ENCODE results near the gene TEKTIP1. TPM values are rescaled to one million over a fixed set of nuclear protein-coding genes. Genes with fewer than 3 reads are reported as not detected.
"Not testable (repeated sequence)": the region's sequence is repeated elsewhere in the genome, so short reads cannot be mapped to it uniquely, and the experiment has no call there.

Gene TEKTIP1
- total and polyA plus RNA-seq, 7 donors: 0.44 to 1.0 TPM; not detected in 5

- Histone ChIP-seq H3K27ac (no peak overlapping the region), H3K36me3 (ENCODE audit: insufficient read depth in 1 of 2, low read depth in 1 of 2) (peaks cover 0 to 69% of the 10 kb centered on the region in 2 donors), H3K27me3 (ENCODE audit: insufficient read depth in 3 of 3, low read length in 2 of 3) (no peaks in the 10 kb centered on the region), H3K9me3 (no peaks in the 10 kb centered on the region), H3K4me3 (no peak overlapping the region), H3K4me1 (no peaks in the 10 kb centered on the region)
- TF ChIP-seq CTCF (IDR thresholded peaks at IDR 0.05): no peak
- intact Hi-C loops (cut with DNase I): no loop called here
- DNase-seq (no peak), ATAC-seq (no peak)
- WGBS, 3 donors: 93 to 98% (median 96%) methylated on average over 20 to 21 of the region's 21 CpGs
Observed at GRCh38 chr19:3527238-3527910, 11.6 kb upstream of the TEKTIP1 start.

GRCh38 chr19:3528080-3528479 lies 10.9 kb upstream of the TEKTIP1 start:
- H3K36me3 ChIP-seq (ENCODE audit: insufficient read depth in 1 of 2, low read depth in 1 of 2): peaks cover 0 to 75% of the 10 kb centered on the region in 2 donors
- no peak for DNase-seq
- no peak overlapping the region for H3K27ac ChIP-seq
- no peak for ATAC-seq
- 97 to 98% (median 97%) methylated on average over 13 to 14 of the region's 14 CpGs for WGBS, 3 donors
- intact Hi-C loops (cut with DNase I): no loop called here
- H3K9me3 ChIP-seq: no peaks in the 10 kb centered on the region
- H3K4me3 ChIP-seq: no peak overlapping the region
- no peak for TF ChIP-seq CTCF (IDR thresholded peaks at IDR 0.05)
- H3K27me3 ChIP-seq (ENCODE audit: insufficient read depth in 3 of 3, low read length in 2 of 3): no peaks in the 10 kb centered on the region
- no peaks in the 10 kb centered on the region for H3K4me1 ChIP-seq

GRCh38 chr19:3528539-3529211 lies 10.3 kb upstream of the TEKTIP1 start:
- H3K27me3 ChIP-seq (ENCODE audit: insufficient read depth in 3 of 3, low read length in 2 of 3): no peaks in the 10 kb centered on the region

GRCh38 chr19:3529299-3529698 lies 9.7 kb upstream of the TEKTIP1 start:
- H3K27me3 ChIP-seq (ENCODE audit: insufficient read depth in 3 of 3, low read length in 2 of 3); intact Hi-C loops (cut with DNase I); H3K27ac ChIP-seq; H3K4me1 ChIP-seq; H3K9me3 ChIP-seq; DNase-seq; H3K4me3 ChIP-seq; ATAC-seq: not testable (repeated sequence)
- H3K36me3 ChIP-seq (ENCODE audit: insufficient read depth in 1 of 2, low read depth in 1 of 2): peaks cover 0 to 75% of the 10 kb centered on the region in 2 donors
- WGBS, 3 donors: 99% methylated on average over 7 of the region's 7 CpGs

More at GRCh38 chr19:3528539-3529211, 10.3 kb upstream of the TEKTIP1 start:
- Histone ChIP-seq H3K36me3 (ENCODE audit: insufficient read depth in 1 of 2, low read depth in 1 of 2) (peaks cover 0 to 75% of the 10 kb centered on the region in 2 donors), H3K4me1 (no peaks in the 10 kb centered on the region), H3K4me3 (no peak overlapping the region), H3K27ac (no peak overlapping the region), H3K9me3 (no peaks in the 10 kb centered on the region)
- no peak for ATAC-seq
- intact Hi-C loops (cut with DNase I): no loop called here
- 93 to 99% (median 97%) methylated on average over 20 of the region's 20 CpGs for WGBS, 3 donors
- no peak for DNase-seq
- TF ChIP-seq CTCF (IDR thresholded peaks at IDR 0.05): no peak

GRCh38 chr19:3530389-3530788 lies 8.6 kb upstream of the TEKTIP1 start:
- no peak for ATAC-seq

More at GRCh38 chr19:3530389-3530788, 8.6 kb upstream of the TEKTIP1 start:
- TF ChIP-seq CTCF (IDR thresholded peaks at IDR 0.05): no peak
- H3K4me3 ChIP-seq: no peak overlapping the region
- H3K9me3 ChIP-seq: no peaks in the 10 kb centered on the region
- 98 to 100% (median 98%) methylated on average over 12 of the region's 12 CpGs for WGBS, 3 donors
- DNase-seq: no peak
- intact Hi-C loops (cut with DNase I): no loop called here
- H3K4me1 ChIP-seq: no peaks in the 10 kb centered on the region
- H3K27ac ChIP-seq: no peak overlapping the region
- no peaks in the 10 kb centered on the region for H3K27me3 ChIP-seq (ENCODE audit: insufficient read depth in 3 of 3, low read length in 2 of 3)
- peaks cover under 1 to 77% of the 10 kb centered on the region in 2 donors for H3K36me3 ChIP-seq (ENCODE audit: insufficient read depth in 1 of 2, low read depth in 1 of 2)

Measured in psoas muscle (tissue), 8 donors.